Measurements from ENCODE around the gene CCSER2. TPM values are rescaled to one million over a fixed set of nuclear protein-coding genes. Genes with fewer than 3 reads are reported as not detected.

The CCSER2 gene
- total RNA-seq, 4 donors from 2014 or later: 60.5 to 80.6 (median 63.1) TPM

DNA sequence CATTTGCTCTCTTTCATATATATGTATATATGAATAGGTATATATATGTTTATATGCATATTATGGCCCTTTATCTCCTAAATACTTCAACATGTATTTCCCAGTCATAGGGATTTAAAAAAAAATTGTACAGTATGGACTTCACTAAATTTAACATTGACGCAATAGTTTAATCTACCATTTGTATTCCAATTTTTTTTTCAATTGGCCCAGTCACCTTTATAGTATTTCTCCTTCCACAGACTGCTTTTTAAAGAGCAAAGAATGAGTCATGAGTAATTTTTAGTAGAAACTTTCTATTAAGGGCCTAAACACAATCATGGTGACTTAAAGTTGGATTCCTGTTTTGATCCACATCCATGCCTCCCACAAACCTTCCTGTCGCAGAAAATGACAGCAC is 20.5 kb downstream of the CCSER2 start:
- intact Hi-C loops (cut with DNase I): no loop called here
- peaks cover 37 to 69% (median 51%) of the 10 kb centered on the region in 4 donors for H3K4me1 ChIP-seq
- peak overlapping the region; percentile 68 to 79 (median 72) for H3K27ac ChIP-seq (replicated peaks in 1 of 4)
- H3K9me3 ChIP-seq: no peaks in the 10 kb centered on the region
- no peaks in the 10 kb centered on the region for H3K27me3 ChIP-seq
- TF ChIP-seq, protein P1, sequence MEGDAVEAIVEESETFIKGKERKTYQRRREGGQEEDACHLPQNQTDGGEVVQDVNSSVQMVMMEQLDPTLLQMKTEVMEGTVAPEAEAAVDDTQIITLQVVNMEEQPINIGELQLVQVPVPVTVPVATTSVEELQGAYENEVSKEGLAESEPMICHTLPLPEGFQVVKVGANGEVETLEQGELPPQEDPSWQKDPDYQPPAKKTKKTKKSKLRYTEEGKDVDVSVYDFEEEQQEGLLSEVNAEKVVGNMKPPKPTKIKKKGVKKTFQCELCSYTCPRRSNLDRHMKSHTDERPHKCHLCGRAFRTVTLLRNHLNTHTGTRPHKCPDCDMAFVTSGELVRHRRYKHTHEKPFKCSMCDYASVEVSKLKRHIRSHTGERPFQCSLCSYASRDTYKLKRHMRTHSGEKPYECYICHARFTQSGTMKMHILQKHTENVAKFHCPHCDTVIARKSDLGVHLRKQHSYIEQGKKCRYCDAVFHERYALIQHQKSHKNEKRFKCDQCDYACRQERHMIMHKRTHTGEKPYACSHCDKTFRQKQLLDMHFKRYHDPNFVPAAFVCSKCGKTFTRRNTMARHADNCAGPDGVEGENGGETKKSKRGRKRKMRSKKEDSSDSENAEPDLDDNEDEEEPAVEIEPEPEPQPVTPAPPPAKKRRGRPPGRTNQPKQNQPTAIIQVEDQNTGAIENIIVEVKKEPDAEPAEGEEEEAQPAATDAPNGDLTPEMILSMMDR (IDR thresholded peaks at IDR 0.05): no peak
- TF ChIP-seq POLR2A (IDR thresholded peaks at IDR 0.05; ENCODE audit: low read depth): no peak
- no peak for TF ChIP-seq POLR2AphosphoS5 (IDR thresholded peaks at IDR 0.05)
- TF ChIP-seq EP300 (IDR thresholded peaks at IDR 0.05): no peak
- no peak overlapping the region for H3K4me3 ChIP-seq
- no peak for DNase-seq (ENCODE audit: extremely low spot score)
- H3K36me3 ChIP-seq: no peaks in the 10 kb centered on the region
- 33% methylated on average over 2 of the region's 2 CpGs for WGBS

DNA sequence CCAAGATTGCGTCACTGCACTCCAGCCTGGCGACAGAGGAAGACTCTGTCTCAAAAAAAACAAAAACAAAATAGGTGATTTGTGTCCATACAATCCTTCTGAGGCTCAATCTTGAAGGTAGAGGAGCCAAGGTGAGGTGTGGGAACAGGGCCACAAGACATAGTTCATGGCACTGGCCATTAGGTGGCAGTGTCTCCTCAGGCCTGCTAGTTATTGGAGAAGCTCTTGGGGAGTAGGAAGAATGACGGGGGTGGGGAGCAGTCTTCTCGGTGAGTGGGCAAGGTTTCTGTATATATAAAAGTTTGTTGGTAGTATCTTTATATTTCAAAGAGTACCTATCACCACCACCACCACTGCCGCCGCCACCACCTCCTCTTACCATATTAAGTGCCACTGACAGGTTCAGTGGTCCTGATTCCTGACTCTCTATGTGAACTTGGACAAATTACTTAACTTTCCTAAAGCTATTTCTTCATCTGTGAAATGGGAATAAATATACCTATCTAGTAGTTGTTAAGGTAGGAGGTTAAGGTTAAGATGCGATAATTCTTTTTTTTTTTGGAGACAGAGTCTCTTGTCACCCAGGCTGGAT is 24.0 kb downstream of the CCSER2 start:
- no peaks in the 10 kb centered on the region for H3K9me3 ChIP-seq
- no peak overlapping the region for H3K27ac ChIP-seq (replicated peaks in 1 of 4)
- H3K4me1 ChIP-seq: peaks cover 24 to 64% (median 55%) of the 10 kb centered on the region in 4 donors
- no peaks in the 10 kb centered on the region for H3K27me3 ChIP-seq
- no peak overlapping the region for H3K4me3 ChIP-seq
- intact Hi-C loops (cut with DNase I): loop anchor here (5.0 kb wide), 1 partner anchor 85 kb away; no protein-coding TSS in a partner anchor
- WGBS: 81% methylated on average over 7 of the region's 7 CpGs
- no peak for TF ChIP-seq POLR2A (IDR thresholded peaks at IDR 0.05; ENCODE audit: low read depth)
- TF ChIP-seq, protein P1 (IDR thresholded peaks at IDR 0.05): peak; percentile 56 to 80 (median 59)
- TF ChIP-seq EP300 (IDR thresholded peaks at IDR 0.05): no peak
- no peak for TF ChIP-seq POLR2AphosphoS5 (IDR thresholded peaks at IDR 0.05)
- no peaks in the 10 kb centered on the region for H3K36me3 ChIP-seq
- no peak for DNase-seq (ENCODE audit: extremely low spot score)

DNA sequence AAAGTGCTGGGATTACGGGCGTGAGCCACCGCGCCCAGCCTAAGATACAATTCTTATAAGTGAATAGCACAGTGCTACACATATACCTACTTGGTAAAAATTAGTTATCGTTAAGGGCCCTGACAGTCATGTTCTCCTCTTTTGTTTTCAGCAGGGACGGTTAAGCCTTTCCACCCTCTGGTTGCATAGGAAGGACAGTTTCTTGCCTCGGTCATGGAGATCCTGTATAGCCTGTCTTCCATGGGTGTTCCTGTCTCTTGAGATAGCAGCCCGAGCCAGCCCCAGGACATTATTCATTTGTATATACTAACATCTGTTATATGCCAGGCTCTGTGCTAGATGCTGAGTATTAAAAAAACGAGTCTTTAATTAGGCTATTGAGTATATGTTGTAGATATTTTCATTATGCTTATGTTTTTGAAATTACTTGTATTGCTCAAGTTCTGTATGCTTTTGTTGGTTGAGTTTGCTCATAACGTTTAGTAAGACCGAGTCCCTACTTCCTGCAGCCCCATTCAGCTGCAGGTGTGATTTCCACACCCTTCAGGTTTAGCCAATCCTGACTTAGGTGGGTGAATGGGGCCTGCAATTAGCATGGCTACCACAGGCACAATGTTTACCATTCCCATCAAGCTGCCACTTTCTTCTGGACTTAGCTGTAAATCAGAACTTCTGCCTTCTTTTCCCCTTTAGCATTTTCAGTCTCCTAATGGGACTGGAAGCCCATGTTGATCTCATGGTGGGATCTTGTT is 24.8 kb downstream of the CCSER2 start:
- H3K4me3 ChIP-seq: no peak overlapping the region
- intact Hi-C loops (cut with DNase I): loop anchor here (5.0 kb wide), 1 partner anchor 86 kb away; no protein-coding TSS in a partner anchor
- peaks cover 21 to 62% (median 55%) of the 10 kb centered on the region in 4 donors for H3K4me1 ChIP-seq
- H3K27ac ChIP-seq (replicated peaks in 1 of 4): no peak overlapping the region
- DNase-seq (ENCODE audit: extremely low spot score): no peak
- H3K27me3 ChIP-seq: no peaks in the 10 kb centered on the region
- no peak for TF ChIP-seq POLR2A (IDR thresholded peaks at IDR 0.05; ENCODE audit: low read depth)
- no peak for TF ChIP-seq EP300 (IDR thresholded peaks at IDR 0.05)
- no peaks in the 10 kb centered on the region for H3K9me3 ChIP-seq
- H3K36me3 ChIP-seq: no peaks in the 10 kb centered on the region
- 86% methylated on average over 11 of the region's 11 CpGs for WGBS

DNA sequence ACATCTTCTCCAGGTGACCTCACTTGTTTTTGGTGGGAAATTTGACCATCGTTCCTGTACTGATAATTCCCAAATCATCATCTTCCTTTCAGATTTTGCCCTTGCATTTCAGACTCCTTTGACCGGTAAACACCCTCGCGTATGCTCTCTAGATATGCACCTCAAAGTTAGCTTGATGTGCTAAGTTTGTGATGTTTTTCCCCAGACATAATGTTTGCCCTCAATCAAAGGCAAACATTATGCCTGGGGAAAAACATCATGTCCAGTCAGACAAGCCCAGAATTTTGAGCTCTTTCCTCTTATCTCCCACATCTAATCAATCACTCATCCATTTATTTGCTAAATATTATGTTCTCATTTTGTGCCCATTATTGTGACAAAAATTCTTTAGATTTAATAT is 26.2 kb downstream of the CCSER2 start:
- no peak for DNase-seq (ENCODE audit: extremely low spot score)
- TF ChIP-seq POLR2A (IDR thresholded peaks at IDR 0.05; ENCODE audit: low read depth) (no peak), POLR2AphosphoS5 (IDR thresholded peaks at IDR 0.05) (no peak), EP300 (IDR thresholded peaks at IDR 0.05) (no peak)
- TF ChIP-seq, protein P1 (IDR thresholded peaks at IDR 0.05): no peak
- H3K4me1 ChIP-seq: peaks cover 18 to 58% (median 50%) of the 10 kb centered on the region in 4 donors
- no peak overlapping the region for H3K4me3 ChIP-seq
- no peaks in the 10 kb centered on the region for H3K27me3 ChIP-seq
- no peaks in the 10 kb centered on the region for H3K9me3 ChIP-seq
- 77% methylated on average over 4 of the region's 4 CpGs for WGBS
- no peaks in the 10 kb centered on the region for H3K36me3 ChIP-seq
- intact Hi-C loops (cut with DNase I): loop anchor here (5.0 kb wide), 1 partner anchor 87 kb away; no protein-coding TSS in a partner anchor
- no peak overlapping the region for H3K27ac ChIP-seq (replicated peaks in 1 of 4)

DNA sequence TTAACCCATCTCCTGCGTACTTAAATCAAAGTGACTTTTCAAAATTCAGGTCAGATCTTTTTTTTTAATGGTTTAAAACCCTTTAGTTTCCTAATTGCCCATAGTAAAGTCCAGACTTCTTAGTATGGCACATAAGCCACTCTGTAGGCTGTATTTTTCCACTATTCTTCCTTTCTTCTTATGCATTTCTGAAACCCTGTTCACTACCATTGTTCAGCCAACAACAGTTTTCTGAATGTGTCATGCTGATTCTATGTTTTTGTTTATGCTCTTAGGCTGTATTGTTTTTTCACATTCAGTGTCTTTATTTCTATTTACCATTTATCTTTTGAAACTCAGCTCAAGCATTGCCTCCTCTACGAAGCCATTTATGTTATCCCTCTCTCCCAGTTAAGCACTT is 26.7 kb downstream of the CCSER2 start:
- DNase-seq (ENCODE audit: extremely low spot score): no peak
- Histone ChIP-seq H3K27ac (replicated peaks in 1 of 4) (no peak overlapping the region), H3K4me3 (no peak overlapping the region), H3K9me3 (no peaks in the 10 kb centered on the region), H3K4me1 (peaks cover 18 to 57% (median 47%) of the 10 kb centered on the region in 4 donors), H3K36me3 (no peaks in the 10 kb centered on the region), H3K27me3 (no peaks in the 10 kb centered on the region)
- TF ChIP-seq POLR2AphosphoS5 (IDR thresholded peaks at IDR 0.05): no peak
- TF ChIP-seq EP300 (IDR thresholded peaks at IDR 0.05): no peak
- 96% methylated on average over 2 of the region's 2 CpGs for WGBS
- intact Hi-C loops (cut with DNase I): no loop called here

Data from esophagus muscularis mucosa (tissue), 4 donors.